Tibial artery (tissue), 4 donors: ENCODE data around the gene HFM1.

Source experiments
- DNase-seq, 2 donors: peaks; one replicate each; pipeline ENCODE4 v3.0.0-alpha.2; 2019
- H3K27ac ChIP-seq, 2 donors: fragments of 200-600 bp; sonication (generic) in 1 of 2; 1 replicate in 1 of 2; 2 replicates in 1 of 2; pipeline ENCODE4 v1.5.1; 2018 to 2019; ENCODE audit warnings: mild to moderate bottlenecking in 1 of 2
- H3K27me3 ChIP-seq, 2 donors: fragments of 200-600 bp; sonication (generic) in 1 of 2; one replicate each; pipeline versions ENCODE4 v1.5.1 to v1.6.0; 2016 to 2019
- H3K36me3 ChIP-seq, 3 donors: fragments of 200-600 bp; sonication (generic) in 2 of 3; one replicate each; pipeline ENCODE4 v1.5.1; 2016 to 2019; ENCODE audit warnings: mild to moderate bottlenecking in 2 of 3
- H3K4me1 ChIP-seq, 4 donors: fragments of 200-600 bp; sonication (generic) in 2 of 4; 1 replicate in 3 of 4; 2 replicates in 1 of 4; pipeline ENCODE4 v1.5.1; 2016 to 2019
- H3K4me3 ChIP-seq, 2 donors: fragments of 200-600 bp; sonication (generic) in 1 of 2; 1 replicate in 1 of 2; 2 replicates in 1 of 2; pipeline ENCODE4 v1.5.1; 2018 to 2019; ENCODE audit warnings: mild to moderate bottlenecking in 2 of 2
- H3K9me3 ChIP-seq, 3 donors: fragments of 200-600 bp; sonication (generic) in 1 of 3; one replicate each; pipeline ENCODE4 v1.5.1; 2016 to 2019
- intact Hi-C: fragments of 100-400 bp; cut with DNase I; formaldehyde crosslinking; loops from one replicate; pipeline ENCODE4 v1.15.0; 2023; ENCODE audit warnings: low total_unique reads
- TF ChIP-seq, protein P1 (sequence below), 2 experiments: fragments of 200-600 bp in 1 of 2; fragments of 450-650 bp in 1 of 2; IDR thresholded peaks; one replicate each; pipeline ENCODE4 v1.5.1; 2017 to 2019; ENCODE audit warnings: antibody characterized with exemption in 2 of 2, mild to moderate bottlenecking in 1 of 2, moderate library complexity in 1 of 2

Gene HFM1

DNA sequence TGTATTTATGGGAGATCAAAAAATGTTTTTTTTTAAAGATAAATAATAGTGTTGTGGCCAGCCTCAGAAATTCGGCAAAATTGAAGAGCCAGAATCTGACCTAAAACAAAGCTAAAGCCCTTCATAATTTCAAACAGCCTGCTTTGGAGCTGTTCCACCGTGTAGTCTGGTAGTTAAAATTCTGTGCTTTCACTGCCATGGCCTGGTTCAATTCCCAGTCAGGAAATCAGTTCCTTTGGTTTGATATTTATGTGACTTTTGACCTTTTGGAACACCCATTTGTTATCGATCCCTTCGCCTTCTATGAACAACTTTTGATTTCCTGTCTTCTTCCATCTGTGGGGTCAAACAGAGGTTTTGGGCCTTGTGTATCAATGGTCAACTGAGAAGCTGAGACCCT is 179.8 kb downstream of the HFM1 start:
- intact Hi-C loops = no loop called here
- Histone ChIP-seq H3K27ac (no peak overlapping the region), H3K4me3 (no peak overlapping the region), H3K27me3 (no peaks in the 10 kb centered on the region), H3K36me3 (no peaks in the 10 kb centered on the region), H3K4me1 (no peaks in the 10 kb centered on the region), H3K9me3 (no peaks in the 10 kb centered on the region)
- no peak for DNase-seq
- TF ChIP-seq, protein P1, sequence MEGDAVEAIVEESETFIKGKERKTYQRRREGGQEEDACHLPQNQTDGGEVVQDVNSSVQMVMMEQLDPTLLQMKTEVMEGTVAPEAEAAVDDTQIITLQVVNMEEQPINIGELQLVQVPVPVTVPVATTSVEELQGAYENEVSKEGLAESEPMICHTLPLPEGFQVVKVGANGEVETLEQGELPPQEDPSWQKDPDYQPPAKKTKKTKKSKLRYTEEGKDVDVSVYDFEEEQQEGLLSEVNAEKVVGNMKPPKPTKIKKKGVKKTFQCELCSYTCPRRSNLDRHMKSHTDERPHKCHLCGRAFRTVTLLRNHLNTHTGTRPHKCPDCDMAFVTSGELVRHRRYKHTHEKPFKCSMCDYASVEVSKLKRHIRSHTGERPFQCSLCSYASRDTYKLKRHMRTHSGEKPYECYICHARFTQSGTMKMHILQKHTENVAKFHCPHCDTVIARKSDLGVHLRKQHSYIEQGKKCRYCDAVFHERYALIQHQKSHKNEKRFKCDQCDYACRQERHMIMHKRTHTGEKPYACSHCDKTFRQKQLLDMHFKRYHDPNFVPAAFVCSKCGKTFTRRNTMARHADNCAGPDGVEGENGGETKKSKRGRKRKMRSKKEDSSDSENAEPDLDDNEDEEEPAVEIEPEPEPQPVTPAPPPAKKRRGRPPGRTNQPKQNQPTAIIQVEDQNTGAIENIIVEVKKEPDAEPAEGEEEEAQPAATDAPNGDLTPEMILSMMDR (IDR thresholded peaks at IDR 0.05) = no peak

DNA sequence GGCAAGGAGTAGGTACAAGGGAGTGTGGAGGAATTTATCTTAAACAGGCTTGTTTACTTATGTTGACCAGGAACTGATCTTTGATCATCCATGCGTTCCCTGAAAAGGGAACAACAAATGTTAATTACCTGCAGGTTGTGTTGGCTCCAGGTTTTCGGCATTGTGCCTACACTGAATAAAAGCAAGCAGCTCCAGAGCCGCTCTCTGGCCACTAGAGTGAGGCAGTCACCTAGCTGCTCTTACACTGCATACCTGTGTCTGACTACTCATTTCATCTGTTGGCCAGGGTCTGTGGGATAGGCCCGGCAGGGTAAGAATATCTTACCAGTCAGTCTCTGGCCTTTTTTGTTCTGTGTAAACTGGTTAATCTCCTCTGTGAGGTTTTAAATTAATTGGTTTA is 183.6 kb downstream of the HFM1 start:
- Histone ChIP-seq H3K27me3 (no peaks in the 10 kb centered on the region), H3K27ac (no peak overlapping the region), H3K4me3 (no peak overlapping the region), H3K9me3 (no peaks in the 10 kb centered on the region), H3K36me3 (no peaks in the 10 kb centered on the region), H3K4me1 (no peaks in the 10 kb centered on the region)
- intact Hi-C loops = no loop called here
- DNase-seq = no peak
- TF ChIP-seq, protein P1 (IDR thresholded peaks at IDR 0.05) = no peak

DNA sequence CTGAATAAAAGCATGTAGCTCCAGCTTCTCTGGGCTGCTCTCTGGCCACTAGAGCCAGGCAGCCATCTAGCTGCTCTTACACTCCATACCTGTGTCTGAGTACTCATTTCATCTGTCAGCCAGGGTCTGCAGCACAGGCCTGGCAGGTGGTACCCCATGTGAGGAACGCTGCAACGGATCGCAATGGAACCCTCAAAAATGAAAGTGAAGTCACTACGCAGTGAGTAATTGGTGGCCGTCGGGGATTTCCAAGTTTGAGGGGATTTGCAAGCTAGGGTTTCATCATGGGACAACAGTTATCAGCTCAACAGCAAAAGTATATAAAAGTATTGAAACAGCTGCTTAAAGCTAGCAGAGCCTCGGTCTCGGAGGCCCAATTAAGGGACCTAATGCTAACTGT is 186.7 kb downstream of the HFM1 start:
- Histone ChIP-seq H3K27ac (no peak overlapping the region), H3K9me3 (no peaks in the 10 kb centered on the region), H3K27me3 (no peaks in the 10 kb centered on the region), H3K36me3 (no peaks in the 10 kb centered on the region), H3K4me3 (no peak overlapping the region), H3K4me1 (no peaks in the 10 kb centered on the region)
- TF ChIP-seq, protein P1 (IDR thresholded peaks at IDR 0.05) = no peak
- no peak for DNase-seq
- intact Hi-C loops = no loop called here
